DMS 273 (cell line): ENCODE measurements around the gene ARPC4.
"Not testable (repeated sequence)": the region's sequence is repeated elsewhere in the genome, so short reads cannot be mapped to it uniquely, and the experiment has no call there.

Experiments used
- DNase-seq: peaks from one replicate; lab custom pipeline; 2025; ENCODE audit not compliant: unreplicated experiment; lab: John Stamatoyannopoulos, UW

ARPC4 gene

GRCh38 chr3:9817436-9817835 lies 24.6 kb downstream of the ARPC4 start:
- DNase-seq: no peak

- DNase-seq: no peak
Observed at GRCh38 chr3:9818666-9819335, 25.9 kb downstream of the ARPC4 start.

- DNase-seq: no peak
Observed at GRCh38 chr3:9820543-9820942, 27.7 kb downstream of the ARPC4 start.

GRCh38 chr3:9820946-9821345 lies 28.1 kb downstream of the ARPC4 start:
- peak; percentile 50 for DNase-seq

- DNase-seq: no peak
Observed at GRCh38 chr3:9825451-9826040, 32.7 kb downstream of the ARPC4 start.

GRCh38 chr3:9826815-9827573 lies 34.1 kb downstream of the ARPC4 start:
- DNase-seq: peak; percentile 60

GRCh38 chr3:9828801-9829755 lies 36.2 kb downstream of the ARPC4 start:
- DNase-seq: no peak

- no peak for DNase-seq
Observed at GRCh38 chr3:9831253-9831652, 38.4 kb downstream of the ARPC4 start.

- DNase-seq: no peak
Observed at GRCh38 chr3:9833078-9833477, 40.2 kb downstream of the ARPC4 start.

- DNase-seq: no peak
Observed at GRCh38 chr3:9834520-9835380, 41.9 kb downstream of the ARPC4 start.

GRCh38 chr3:9837701-9838582 lies 45.1 kb downstream of the ARPC4 start:
- no peak for DNase-seq

- DNase-seq: no peak
Observed at GRCh38 chr3:9838856-9839255, 46.0 kb downstream of the ARPC4 start.

- no peak for DNase-seq
Observed at GRCh38 chr3:9841015-9841414, 48.1 kb downstream of the ARPC4 start.

GRCh38 chr3:9843715-9844438 lies 51.0 kb downstream of the ARPC4 start, which contains the start of gene RPUSD3:
Gene RPUSD3, minus strand, starts transcription at chr3:9844008. Its CDS starts 18 bp downstream, at chr3:9843990.
- peak; percentile 96 for DNase-seq

GRCh38 chr3:9846231-9846630 lies 53.3 kb downstream of the ARPC4 start:
- DNase-seq: no peak

GRCh38 chr3:9846931-9847488 lies 54.1 kb downstream of the ARPC4 start:
- DNase-seq: no peak

- not testable (repeated sequence) for DNase-seq
Observed at GRCh38 chr3:9847870-9848269, 55.0 kb downstream of the ARPC4 start.

- DNase-seq: peak; percentile 36
Observed at GRCh38 chr3:9848860-9849259, 56.0 kb downstream of the ARPC4 start.
